ENCODE data around the gene RAB5A.

DNA sequence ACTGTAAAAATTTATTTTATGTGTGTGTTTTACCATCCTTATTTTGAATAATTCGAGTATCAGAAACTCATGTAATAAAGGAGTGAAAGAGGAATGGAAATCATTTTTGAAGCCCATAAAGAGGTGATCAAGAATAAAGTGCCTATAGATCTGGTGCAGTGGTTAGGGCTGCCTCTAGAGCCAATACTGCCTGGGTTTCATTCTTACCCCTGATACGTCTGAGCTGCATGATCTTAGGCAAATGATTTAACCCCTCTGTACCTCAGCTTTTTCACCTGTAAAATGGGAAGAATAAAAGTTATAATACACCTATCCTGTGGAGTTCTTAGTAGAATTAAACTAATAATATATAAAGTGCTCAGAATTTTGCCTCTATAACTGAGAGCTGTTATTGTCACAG is 43.2 kb upstream of the RAB5A start:
- TF ChIP-seq, protein P1, sequence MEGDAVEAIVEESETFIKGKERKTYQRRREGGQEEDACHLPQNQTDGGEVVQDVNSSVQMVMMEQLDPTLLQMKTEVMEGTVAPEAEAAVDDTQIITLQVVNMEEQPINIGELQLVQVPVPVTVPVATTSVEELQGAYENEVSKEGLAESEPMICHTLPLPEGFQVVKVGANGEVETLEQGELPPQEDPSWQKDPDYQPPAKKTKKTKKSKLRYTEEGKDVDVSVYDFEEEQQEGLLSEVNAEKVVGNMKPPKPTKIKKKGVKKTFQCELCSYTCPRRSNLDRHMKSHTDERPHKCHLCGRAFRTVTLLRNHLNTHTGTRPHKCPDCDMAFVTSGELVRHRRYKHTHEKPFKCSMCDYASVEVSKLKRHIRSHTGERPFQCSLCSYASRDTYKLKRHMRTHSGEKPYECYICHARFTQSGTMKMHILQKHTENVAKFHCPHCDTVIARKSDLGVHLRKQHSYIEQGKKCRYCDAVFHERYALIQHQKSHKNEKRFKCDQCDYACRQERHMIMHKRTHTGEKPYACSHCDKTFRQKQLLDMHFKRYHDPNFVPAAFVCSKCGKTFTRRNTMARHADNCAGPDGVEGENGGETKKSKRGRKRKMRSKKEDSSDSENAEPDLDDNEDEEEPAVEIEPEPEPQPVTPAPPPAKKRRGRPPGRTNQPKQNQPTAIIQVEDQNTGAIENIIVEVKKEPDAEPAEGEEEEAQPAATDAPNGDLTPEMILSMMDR (IDR thresholded peaks at IDR 0.05) = no peak
- TF ChIP-seq EP300 (IDR thresholded peaks at IDR 0.05) = no peak
- TF ChIP-seq POLR2A (IDR thresholded peaks at IDR 0.05) = no peak
- TF ChIP-seq POLR2AphosphoS5 (IDR thresholded peaks at IDR 0.05) = no peak
